IPS-18c (cell line): Measurements from ENCODE around the gene PRRC2C.

Source experiments
- H3K4me3 ChIP-seq: 2 replicates; pipeline ENCODE4 v1.7.0; 2013; ENCODE audit warnings: low read depth, mild to moderate bottlenecking, low read length, moderate library complexity; ENCODE audit not compliant: insufficient read depth
- H3K9me3 ChIP-seq: one replicate; pipeline ENCODE4 v1.6.1; 2013; ENCODE audit warnings: mild to moderate bottlenecking, low read length, moderate library complexity; ENCODE audit not compliant: control insufficient read depth, insufficient read depth

Gene PRRC2C

GRCh38 chr1:171487038-171487437 is 1.7 kb downstream of the PRRC2C start:
- no peaks in the 10 kb centered on the region for H3K9me3 ChIP-seq
- H3K4me3 ChIP-seq = peak overlapping the region; percentile 70; the same call in 1 of the 2 replicates

DNA sequence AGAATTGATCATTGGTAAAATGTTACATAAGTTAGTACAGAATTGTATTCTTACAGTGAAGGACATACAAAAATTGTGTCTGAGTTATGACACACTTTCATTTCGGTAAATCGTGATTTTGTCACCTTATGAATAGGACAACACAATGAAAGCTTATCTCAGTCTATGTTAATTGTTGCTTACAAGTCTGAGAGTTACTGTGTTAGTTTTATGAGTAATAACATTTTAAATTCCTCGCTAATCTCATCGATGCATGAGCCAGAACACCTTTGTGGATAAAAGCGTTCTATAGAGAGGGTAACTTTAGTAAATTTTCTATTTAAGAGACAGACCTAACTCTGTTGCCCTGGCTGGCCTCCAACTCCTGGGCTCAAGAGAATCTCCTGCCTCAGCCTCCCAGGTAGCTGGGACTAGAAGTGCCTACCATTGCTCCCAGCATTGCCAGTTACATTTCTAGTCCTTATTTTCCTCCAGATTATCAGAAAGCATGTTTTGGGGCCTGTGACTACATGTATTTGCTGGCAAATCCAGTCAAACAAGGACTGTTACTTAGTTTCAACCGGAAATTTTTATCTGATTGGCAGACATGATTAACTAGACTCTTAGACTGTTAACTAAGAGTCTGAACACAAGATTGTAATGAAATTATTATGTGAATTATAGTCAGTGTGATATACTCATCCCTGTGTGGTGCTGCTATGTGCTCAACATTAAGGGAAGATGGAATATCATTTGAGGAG is 3.0 kb downstream of the PRRC2C start:
- no peaks in the 10 kb centered on the region for H3K9me3 ChIP-seq
- H3K4me3 ChIP-seq = no peak overlapping the region

DNA sequence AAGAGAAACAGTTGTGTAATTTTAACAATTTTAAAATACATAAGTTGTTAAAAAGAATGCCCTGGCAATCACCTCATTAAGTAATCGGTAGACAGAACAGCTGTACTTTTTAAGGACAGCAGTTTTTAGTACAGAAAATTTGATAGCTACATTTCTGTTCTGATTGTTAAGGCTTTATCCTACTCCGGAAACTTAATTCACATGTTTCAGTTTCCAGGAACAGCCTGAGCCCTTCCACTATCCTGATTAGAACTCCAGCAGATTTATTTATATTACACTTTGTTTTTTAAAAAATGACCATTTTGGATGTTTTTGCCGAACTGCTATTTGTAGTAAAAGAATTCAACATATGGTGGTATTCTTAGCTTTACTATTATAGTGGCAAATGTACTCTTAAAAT is 8.7 kb downstream of the PRRC2C start:
- Histone ChIP-seq H3K4me3 (no peak overlapping the region), H3K9me3 (no peaks in the 10 kb centered on the region)

DNA sequence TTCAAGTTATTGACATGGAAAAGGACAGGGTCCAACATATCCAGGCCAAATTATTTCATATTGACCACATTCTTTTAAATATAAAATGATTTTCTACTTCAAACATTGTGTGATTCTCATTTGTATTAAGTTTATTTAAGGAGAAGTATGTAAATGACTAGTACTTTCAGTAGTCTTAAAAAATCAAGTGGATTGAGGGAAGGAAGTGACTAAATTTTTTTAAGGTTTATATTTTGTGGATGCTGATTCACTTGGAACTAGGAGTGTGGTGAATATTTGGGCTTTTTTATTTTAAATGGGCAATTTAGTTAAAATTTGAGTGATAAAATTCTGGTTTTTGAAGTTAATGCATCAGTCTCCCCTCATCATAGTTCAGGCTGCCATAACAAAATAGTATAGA is 10.1 kb downstream of the PRRC2C start:
- no peaks in the 10 kb centered on the region for H3K9me3 ChIP-seq
- no peak overlapping the region for H3K4me3 ChIP-seq

DNA sequence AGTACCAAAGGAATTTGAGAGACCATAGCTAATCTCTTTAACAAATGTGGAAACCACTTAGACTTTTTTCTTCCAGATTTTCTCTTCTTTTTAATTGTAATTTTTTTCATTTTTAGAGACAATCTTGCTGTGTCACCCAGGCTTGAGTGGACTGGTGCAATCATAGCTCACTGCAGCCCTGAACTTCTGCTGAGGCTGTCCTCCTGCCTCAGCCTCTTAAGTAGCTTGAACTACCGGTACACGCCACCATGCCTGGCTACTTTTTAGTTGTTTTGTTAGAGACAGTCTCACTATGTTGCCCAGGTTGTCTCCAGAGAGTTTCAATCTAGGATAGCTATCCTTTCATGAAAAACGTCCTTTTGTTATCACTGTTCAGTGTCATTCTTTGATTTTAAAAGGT is 15.0 kb downstream of the PRRC2C start:
- Histone ChIP-seq H3K9me3 (no peaks in the 10 kb centered on the region), H3K4me3 (no peak overlapping the region)

- H3K4me3 ChIP-seq = no peak overlapping the region
- no peaks in the 10 kb centered on the region for H3K9me3 ChIP-seq
Measured at GRCh38 chr1:171500803-171501202, 15.5 kb downstream of the PRRC2C start.

DNA sequence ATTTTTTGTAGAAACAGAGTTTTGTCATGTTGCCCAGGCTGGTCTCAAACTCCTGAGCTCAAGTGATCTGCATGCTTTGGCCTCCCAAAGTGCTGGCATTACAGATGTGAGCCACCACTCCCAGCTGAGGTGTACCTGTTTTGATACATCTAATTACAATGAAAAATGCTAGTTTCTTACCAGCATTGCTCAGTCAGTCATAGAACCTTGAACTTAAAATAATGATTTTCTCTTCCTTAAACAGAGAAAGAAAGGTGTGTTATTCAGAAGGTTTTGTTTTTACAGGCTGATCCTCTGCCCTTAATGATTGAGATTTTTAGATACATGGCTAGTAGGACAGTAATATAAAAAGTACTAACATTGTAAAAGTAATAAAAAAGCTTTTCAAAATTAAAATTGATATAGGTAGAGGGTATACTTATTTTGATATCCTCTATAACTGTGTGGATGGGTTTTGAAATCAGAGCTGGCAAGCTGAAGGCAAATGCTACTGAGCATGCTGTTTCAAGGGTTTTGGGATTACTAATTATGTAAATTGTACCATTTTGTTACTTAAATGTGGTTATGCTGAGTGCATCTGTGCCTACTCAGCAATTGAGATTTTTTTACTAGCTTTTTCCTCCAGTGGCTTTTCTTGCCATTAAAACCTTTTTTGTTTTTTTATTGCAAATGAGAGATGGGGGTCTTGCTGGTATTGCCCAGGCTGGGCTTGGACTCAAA is 16.1 kb downstream of the PRRC2C start:
- Histone ChIP-seq H3K9me3 (no peaks in the 10 kb centered on the region), H3K4me3 (no peak overlapping the region)

- Histone ChIP-seq H3K9me3 (no peaks in the 10 kb centered on the region), H3K4me3 (no peak overlapping the region)
Measured at GRCh38 chr1:171506525-171507304, 21.4 kb downstream of the PRRC2C start.

DNA sequence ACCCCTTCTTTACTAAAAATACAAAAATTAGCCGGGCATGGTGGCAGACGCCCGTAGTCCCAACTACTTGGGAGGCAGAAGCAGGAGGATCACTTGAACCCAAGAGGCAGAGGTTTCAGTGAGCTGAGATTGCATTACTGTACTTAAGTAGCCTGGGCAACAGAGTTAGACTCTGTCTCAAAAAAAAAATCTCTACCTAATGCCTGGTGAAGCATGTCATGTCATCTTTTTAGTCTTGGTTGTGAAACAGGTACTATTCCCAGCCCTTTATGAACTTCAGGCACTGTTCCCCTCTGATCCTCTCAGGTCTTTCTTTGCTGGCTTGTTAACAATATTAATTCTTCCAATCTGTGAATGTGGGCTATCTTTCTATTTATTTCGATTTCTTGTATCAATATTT is 22.1 kb downstream of the PRRC2C start:
- H3K4me3 ChIP-seq = no peak overlapping the region
- H3K9me3 ChIP-seq = no peaks in the 10 kb centered on the region

DNA sequence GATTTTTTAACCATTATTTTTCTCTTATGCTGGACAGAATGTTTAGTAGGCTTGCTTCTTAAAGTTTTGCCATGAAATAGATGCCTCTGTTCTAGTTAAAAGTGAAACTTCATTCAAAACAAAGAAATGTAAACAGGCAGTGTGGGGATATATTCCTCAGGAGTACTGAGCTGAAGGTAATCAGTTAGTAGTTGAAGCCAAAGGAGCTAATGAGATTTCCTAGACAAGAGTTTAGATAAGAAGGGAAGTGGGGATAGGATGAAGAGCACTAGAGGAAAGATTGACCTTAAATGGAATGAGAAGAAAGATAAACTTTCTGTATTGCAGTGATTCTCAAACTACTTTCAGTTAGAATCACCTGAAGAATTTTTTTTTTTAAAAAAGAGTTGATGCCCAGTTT is 23.9 kb downstream of the PRRC2C start:
- no peak overlapping the region for H3K4me3 ChIP-seq

GRCh38 chr1:171513743-171514142 is 28.4 kb downstream of the PRRC2C start:
- no peak overlapping the region for H3K4me3 ChIP-seq
- H3K9me3 ChIP-seq = no peaks in the 10 kb centered on the region

More for the DNA sequence above, 23.9 kb downstream of the PRRC2C start:
- no peaks in the 10 kb centered on the region for H3K9me3 ChIP-seq

GRCh38 chr1:171515299-171515698 is 30.0 kb downstream of the PRRC2C start:
- Histone ChIP-seq H3K9me3 (no peaks in the 10 kb centered on the region), H3K4me3 (no peak overlapping the region)

DNA sequence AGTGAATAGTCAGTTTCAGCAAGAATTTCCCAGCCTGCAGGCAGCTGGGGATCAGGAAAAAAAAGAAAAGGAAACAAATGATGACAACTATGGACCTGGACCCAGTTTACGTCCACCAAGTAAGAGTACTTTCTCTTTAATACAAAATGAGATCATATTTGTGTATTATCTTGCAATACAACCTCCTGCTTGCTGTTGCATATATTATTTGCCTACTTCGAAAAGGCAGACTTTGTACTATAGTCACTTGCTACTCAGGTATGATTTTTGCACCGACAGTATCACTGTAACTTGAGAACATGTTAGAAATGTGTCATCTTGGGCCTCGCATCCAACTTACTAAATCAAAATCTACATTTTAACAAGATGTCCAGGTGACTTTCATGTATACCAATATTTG is 30.4 kb downstream of the PRRC2C start:
- no peaks in the 10 kb centered on the region for H3K9me3 ChIP-seq
- H3K4me3 ChIP-seq = no peak overlapping the region

DNA sequence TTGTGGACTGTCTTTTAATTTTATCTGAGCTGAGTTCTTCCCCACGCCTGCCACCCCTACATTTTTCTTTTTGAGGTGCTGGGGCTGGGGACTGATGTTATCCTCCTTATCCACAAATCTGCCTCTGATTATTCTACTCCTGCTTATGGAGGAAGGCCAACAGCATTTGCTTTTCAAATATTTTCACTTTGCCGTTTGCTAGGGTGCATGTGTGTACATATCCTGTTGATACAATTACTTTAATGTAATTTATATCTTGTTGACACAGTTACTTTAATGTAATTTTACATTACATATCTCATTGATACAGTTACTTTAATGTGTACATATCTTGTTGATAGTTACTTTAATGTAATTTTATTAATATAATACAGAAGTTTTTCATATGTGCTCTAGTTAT is 36.2 kb downstream of the PRRC2C start:
- H3K4me3 ChIP-seq = no peak overlapping the region
- no peaks in the 10 kb centered on the region for H3K9me3 ChIP-seq

GRCh38 chr1:171530676-171531075 is 45.3 kb downstream of the PRRC2C start:
- Histone ChIP-seq H3K4me3 (no peak overlapping the region), H3K9me3 (no peaks in the 10 kb centered on the region)

GRCh38 chr1:171532520-171532919 is 47.2 kb downstream of the PRRC2C start:
- H3K9me3 ChIP-seq = no peaks in the 10 kb centered on the region
- no peak overlapping the region for H3K4me3 ChIP-seq

GRCh38 chr1:171545523-171545922 is 60.2 kb downstream of the PRRC2C start:
- Histone ChIP-seq H3K4me3 (no peak overlapping the region), H3K9me3 (no peaks in the 10 kb centered on the region)

- no peak overlapping the region for H3K4me3 ChIP-seq
Measured at GRCh38 chr1:171550050-171550449, 64.7 kb downstream of the PRRC2C start.

More at GRCh38 chr1:171550050-171550449, 64.7 kb downstream of the PRRC2C start:
- peaks cover 3% of the 10 kb centered on the region for H3K9me3 ChIP-seq
